K562 (cell line): ENCODE measurements around the gene NEK1. TPM values are rescaled to one million over a fixed set of nuclear protein-coding genes. Genes with fewer than 3 reads are reported as not detected.

ENCODE experiments used
- ATAC-seq: fragments of 200-7000 bp; cut with Tn5 transposase; 3 replicates; pipeline ENCODE4 v1.9.1; 2020; ENCODE audit warnings: moderate library complexity
- BruUV-seq: library from RNA; stranded (reverse); fragments of 400-500 nt; replicated peaks from 2 replicates; lab custom pipeline; 2021; lab: Mats Ljungman, UMichigan
- CTCF ChIA-PET: fragments of 300-600 bp; formaldehyde crosslinking; extraction: SDS; loops from one replicate; lab custom pipeline; 2021; ENCODE audit warnings: low intra/inter-chr PET ratio; lab: Yijun Ruan, JAX
- POLR2A ChIA-PET: fragments of 300-600, 350-650 bp; sonication (Branson Sonifier 250); formaldehyde crosslinking; extraction: SDS; loops from one replicate; lab custom pipeline; 2021; ENCODE audit warnings: antibody characterized with exemption, inconsistent platforms; lab: Yijun Ruan, JAX
- DNase-seq, 4 experiments: peaks; one replicate each; pipeline versions ENCODE4 v3.0.0 to v3.0.0-alpha.2; 2011 to 2018; ENCODE audit warnings: low spot score in 3 of 4, mixed read lengths in 3 of 4; ENCODE audit errors: extremely low read depth in 1 of 4
- FAIRE-seq: peaks from 2 replicates; lab custom pipeline; 2011; peaks lifted over from hg19 to GRCh38; lab: Jason Lieb, UNC
- H2AFZ ChIP-seq: 2 replicates; pipeline ENCODE4 v1.6.0; 2011; ENCODE audit warnings: low read depth, low read length, control low read depth, inconsistent platforms
- H3K27ac ChIP-seq: fragments of 200-600 bp; 3 replicates; pipeline ENCODE4 v1.8.0; 2011; ENCODE audit warnings: low read depth, mild to moderate bottlenecking, control low read depth, inconsistent platforms, low read length, moderate library complexity, mixed read lengths; ENCODE audit errors: extremely low read depth
- H3K27me3 ChIP-seq, 2 experiments: fragments of 300-600 bp in 1 of 2; 2 replicates in 1 of 2; 3 replicates in 1 of 2; pipeline versions ENCODE4 v1.6.0 to v1.8.0; 2011; ENCODE audit warnings: inconsistent platforms in 2 of 2, low read length in 2 of 2, mild to moderate bottlenecking in 1 of 2, mixed read lengths in 1 of 2, moderate library complexity in 1 of 2; ENCODE audit not compliant: control insufficient read depth in 2 of 2, insufficient read depth in 2 of 2
- H3K36me3 ChIP-seq: fragments of 300-600 bp; 3 replicates; pipeline ENCODE4 v1.8.0; 2011; ENCODE audit warnings: mild to moderate bottlenecking, low read length, inconsistent platforms; ENCODE audit not compliant: control insufficient read depth, insufficient read depth
- H3K4me1 ChIP-seq, 2 experiments: fragments of 200-600 bp in 1 of 2; replicated peaks in 1 of 2; 2 replicates in 1 of 2; 3 replicates in 1 of 2; pipeline versions ENCODE4 v1.5.1 to v1.8.0; 2011; ENCODE audit warnings: inconsistent platforms in 2 of 2, low read length in 2 of 2, mild to moderate bottlenecking in 1 of 2, mixed read lengths in 1 of 2, moderate library complexity in 1 of 2; ENCODE audit not compliant: control insufficient read depth in 2 of 2, insufficient read depth in 2 of 2
- H3K4me2 ChIP-seq: 2 replicates; pipeline ENCODE4 v1.6.1; 2011; ENCODE audit warnings: low read length, control low read depth, inconsistent platforms, mixed read lengths; ENCODE audit not compliant: insufficient read depth
- H3K4me3 ChIP-seq: fragments of 200-600 bp; sonication (generic), shearing (Covaris generic); 2 replicates; pipeline ENCODE4 v1.5.1; 2016; ENCODE audit warnings: control low read depth, inconsistent platforms
- H3K79me2 ChIP-seq: fragments of 200-600 bp; 3 replicates; pipeline ENCODE4 v1.8.0; 2011; ENCODE audit warnings: low read length, inconsistent platforms; ENCODE audit not compliant: control insufficient read depth, insufficient read depth
- H3K9ac ChIP-seq, 2 experiments: 2 replicates each; pipeline versions ENCODE4 v1.6.0 to v1.6.1; 2011; ENCODE audit warnings: low read depth in 2 of 2, low read length in 2 of 2, control low read depth in 1 of 2, inconsistent platforms in 1 of 2, mild to moderate bottlenecking in 1 of 2, mixed read lengths in 1 of 2; ENCODE audit not compliant: insufficient read depth in 1 of 2
- H3K9me1 ChIP-seq: one replicate; pipeline ENCODE4 v1.6.0; 2011; ENCODE audit warnings: inconsistent platforms, mild to moderate bottlenecking, low read length, moderate library complexity; ENCODE audit not compliant: control insufficient read depth, insufficient read depth
- H3K9me3 ChIP-seq: replicated peaks from 2 replicates; pipeline ENCODE4 v1.5.1; 2011; ENCODE audit warnings: low read depth, low read length, inconsistent platforms; ENCODE audit not compliant: control insufficient read depth, insufficient read depth
- H4K20me1 ChIP-seq: replicated peaks from 2 replicates; pipeline ENCODE4 v1.6.1; 2011; ENCODE audit warnings: low read length, inconsistent platforms, mixed read lengths; ENCODE audit not compliant: control insufficient read depth, insufficient read depth
- HDAC2 ChIP-seq: fragments of 450-650 bp; IDR thresholded peaks from 2 replicates; pipeline ENCODE4 v1.6.1; 2016; ENCODE audit warnings: mild to moderate bottlenecking
- KDM5B ChIP-seq: fragments of 200-600 bp; sonication (generic); IDR thresholded peaks from 2 replicates; pipeline ENCODE4 v1.6.1; 2012; ENCODE audit warnings: low read depth, mild to moderate bottlenecking, moderate library complexity, low read length, control low read depth, inconsistent platforms; ENCODE audit not compliant: insufficient replicate concordance
- POLR2AphosphoS5 ChIP-seq: IDR thresholded peaks from 2 replicates; pipeline ENCODE4 v1.6.1; 2011; ENCODE audit warnings: mild to moderate bottlenecking, low read depth, low read length, moderate library complexity; ENCODE audit not compliant: control insufficient read depth, insufficient read depth
- SAFB2 ChIP-seq: fragments of 200-400 bp; formaldehyde crosslinking; IDR thresholded peaks from 2 replicates; pipeline ENCODE4 v1.6.1; 2018; ENCODE audit warnings: borderline replicate concordance, low read length, low read depth, moderate library complexity; ENCODE audit not compliant: severe bottlenecking
- SREBF2 ChIP-seq: sonication (generic); formaldehyde crosslinking; IDR thresholded peaks from 2 replicates; pipeline ENCODE4 v1.4.0; 2020; ENCODE audit warnings: mild to moderate bottlenecking, missing genetic modification reagents
- ZBTB40 ChIP-seq, 2 experiments: fragments of 450-650 bp in 1 of 2; sonication (generic) in 1 of 2; formaldehyde crosslinking in 1 of 2; IDR thresholded peaks; 2 replicates each; pipeline versions ENCODE4 v1.7.1 to v1.9.0; 2016 to 2022; ENCODE audit warnings: inconsistent platforms in 1 of 2, mild to moderate bottlenecking in 1 of 2, missing genetic modification reagents in 1 of 2
- ZNF655 ChIP-seq: fragments of 250-450 bp; sonication (Bioruptor Pico); IDR thresholded peaks from 2 replicates; pipeline ENCODE4 v1.5.0; 2021
- ZNF830 ChIP-seq: fragments of 250-450 bp; sonication (Bioruptor Pico); IDR thresholded peaks from 2 replicates; pipeline ENCODE4 v1.5.0; 2021; ENCODE audit warnings: mild to moderate bottlenecking
- in situ Hi-C: fragments of 300-500 bp; cut with MboI; formaldehyde crosslinking; loops from 4 replicates; pipeline ENCODE4 v1.15.0; 2018; ENCODE audit warnings: inconsistent platforms, mixed read lengths
- intact Hi-C: fragments of 100-400 bp; cut with micrococcal nuclease; formaldehyde crosslinking; loops from 2 replicates; pipeline ENCODE4 v1.14.2; 2022
- polyA plus RNA-seq, 8 experiments: library from polyadenylated mRNA; depleted of rRNA in 4 of 8; stranded (reverse) in 5 of 8; unstranded in 3 of 8; fragments of >200 nt; fragmentation: Nextera tagmentation in 2 of 8; fragmentation: Illumina TruSeq in 1 of 8; extraction: Ambion mirVana in 2 of 8; extraction: Trizol in 1 of 8; gene quantifications; 2 replicates each; pipeline versions ENCODE4 v1.2.1 to v1.2.3, GENCODE V29; 2011 to 2014; ENCODE audit warnings: inconsistent platforms in 1 of 8, missing spikeins in 1 of 8
- total RNA-seq, 7 experiments: library from RNA; depleted of rRNA in 6 of 7; stranded (reverse); fragments of >200 nt in 6 of 7; fragmentation: Illumina TruSeq in 2 of 7; extraction: Trizol in 2 of 7; gene quantifications; 2 replicates each; pipeline versions ENCODE4 v1.2.1 to v1.2.3, GENCODE V29; 2011 to 2021; ENCODE audit warnings: low replicate concordance in 1 of 7
- TF ChIP-seq, protein P1 (sequence below): sonication (generic); formaldehyde crosslinking; IDR thresholded peaks from 2 replicates; pipeline ENCODE4 v1.8.1; 2023; ENCODE audit warnings: mild to moderate bottlenecking, missing genetic modification reagents

Gene NEK1
- total and polyA plus RNA-seq, 9 of the 15 experiments (the other 6 are each of a cell fraction or from before 2014, with no cell fraction given): 6.2 to 15.7 (median 10.3) TPM

- no TSS peak for BruUV-seq
- H3K9ac ChIP-seq: peak overlapping the region in 1 of 2 experiments; percentile 27; a peak in 1 of 4 replicates
- ChIA-PET POLR2A (interaction anchor here (0.6 to 2.5 kb wide), 3 partner anchors 10 to 128 kb away, joined by 3 to 8 read pairs (median 7); no protein-coding TSS in a partner anchor), CTCF (no interaction called here)
- no peaks in the 10 kb centered on the region for H4K20me1 ChIP-seq
- no peaks in the 10 kb centered on the region for H3K9me3 ChIP-seq
- no peaks in the 10 kb centered on the region for H3K9me1 ChIP-seq
- H2AFZ ChIP-seq: peak overlapping the region; percentile 58
- in situ Hi-C loops: loop anchor here (10.0 to 25.0 kb wide), 2 partner anchors 138 to 420 kb away; partner anchors contain the start of genes HPF1 and MFAP3L
- H3K79me2 ChIP-seq: peaks cover 38% of the 10 kb centered on the region
- no peaks in the 10 kb centered on the region for H3K27me3 ChIP-seq
- H3K27ac ChIP-seq: peak overlapping the region; percentile 32
- no peak for DNase-seq
- H3K4me2 ChIP-seq: no peak overlapping the region
- no peak overlapping the region for H3K4me3 ChIP-seq
- FAIRE-seq: no peak
- peaks cover 4 to 30% of the 10 kb centered on the region in 2 experiments; a peak in 4 of 5 replicates for H3K4me1 ChIP-seq
- intact Hi-C loops: no loop called here
- no peak for ATAC-seq
- no peaks in the 10 kb centered on the region for H3K36me3 ChIP-seq
- TF ChIP-seq ZNF830 (CRISPR knock-in tag): no peak
- TF ChIP-seq KDM5B: no peak
- TF ChIP-seq POLR2AphosphoS5: no peak
- no peak for TF ChIP-seq SAFB2
- TF ChIP-seq, protein P1, sequence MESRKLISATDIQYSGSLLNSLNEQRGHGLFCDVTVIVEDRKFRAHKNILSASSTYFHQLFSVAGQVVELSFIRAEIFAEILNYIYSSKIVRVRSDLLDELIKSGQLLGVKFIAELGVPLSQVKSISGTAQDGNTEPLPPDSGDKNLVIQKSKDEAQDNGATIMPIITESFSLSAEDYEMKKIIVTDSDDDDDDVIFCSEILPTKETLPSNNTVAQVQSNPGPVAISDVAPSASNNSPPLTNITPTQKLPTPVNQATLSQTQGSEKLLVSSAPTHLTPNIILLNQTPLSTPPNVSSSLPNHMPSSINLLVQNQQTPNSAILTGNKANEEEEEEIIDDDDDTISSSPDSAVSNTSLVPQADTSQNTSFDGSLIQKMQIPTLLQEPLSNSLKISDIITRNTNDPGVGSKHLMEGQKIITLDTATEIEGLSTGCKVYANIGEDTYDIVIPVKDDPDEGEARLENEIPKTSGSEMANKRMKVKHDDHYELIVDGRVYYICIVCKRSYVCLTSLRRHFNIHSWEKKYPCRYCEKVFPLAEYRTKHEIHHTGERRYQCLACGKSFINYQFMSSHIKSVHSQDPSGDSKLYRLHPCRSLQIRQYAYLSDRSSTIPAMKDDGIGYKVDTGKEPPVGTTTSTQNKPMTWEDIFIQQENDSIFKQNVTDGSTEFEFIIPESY (CRISPR knock-in tag): no peak
- TF ChIP-seq ZBTB40 (IDR thresholded peaks at IDR 0.05): no peak
- no peak for TF ChIP-seq ZBTB40 (CRISPR knock-in tag; IDR thresholded peaks at IDR 0.05)
- no peak for TF ChIP-seq HDAC2
- no peak for TF ChIP-seq SREBF2 (CRISPR knock-in tag)
- no peak for TF ChIP-seq ZNF655 (CRISPR knock-in tag)
These were observed 4.5 kb upstream of the NEK1 start for GRCh38 chr4:169616846-169617245.
